H7 (cell line): ENCODE data around the gene RNF138. TPM values are rescaled to one million over a fixed set of nuclear protein-coding genes. Genes with fewer than 3 reads are reported as not detected.
"Not testable (repeated sequence)": the region's sequence is repeated elsewhere in the genome, so short reads cannot be mapped to it uniquely, and the experiment has no call there.

Experiments used
- DNase-seq: peaks from one replicate; pipeline ENCODE4 v3.0.0; 2012
- H3K27me3 ChIP-seq: 2 replicates; pipeline ENCODE4 v1.6.0; 2011; ENCODE audit warnings: mild to moderate bottlenecking, low read length; ENCODE audit not compliant: control insufficient read depth, insufficient read depth
- H3K36me3 ChIP-seq: replicated peaks from 2 replicates; pipeline ENCODE4 v1.5.1; 2011; ENCODE audit warnings: low read length; ENCODE audit not compliant: control insufficient read depth, insufficient read depth
- H3K4me3 ChIP-seq: 2 replicates; pipeline ENCODE4 v1.5.1; 2011; ENCODE audit warnings: low read depth, mild to moderate bottlenecking, control low read depth, low read length, moderate library complexity; ENCODE audit not compliant: insufficient read depth
- total RNA-seq: library from RNA; depleted of rRNA; stranded (reverse); fragments of >200 nt; shearing (Covaris generic); gene quantifications from 2 replicates; pipeline ENCODE4 v1.2.3, GENCODE V29; 2014; rRNA removed

The RNF138 gene
- total RNA-seq, 1 experiment from 2014 or later: 130 TPM

DNA sequence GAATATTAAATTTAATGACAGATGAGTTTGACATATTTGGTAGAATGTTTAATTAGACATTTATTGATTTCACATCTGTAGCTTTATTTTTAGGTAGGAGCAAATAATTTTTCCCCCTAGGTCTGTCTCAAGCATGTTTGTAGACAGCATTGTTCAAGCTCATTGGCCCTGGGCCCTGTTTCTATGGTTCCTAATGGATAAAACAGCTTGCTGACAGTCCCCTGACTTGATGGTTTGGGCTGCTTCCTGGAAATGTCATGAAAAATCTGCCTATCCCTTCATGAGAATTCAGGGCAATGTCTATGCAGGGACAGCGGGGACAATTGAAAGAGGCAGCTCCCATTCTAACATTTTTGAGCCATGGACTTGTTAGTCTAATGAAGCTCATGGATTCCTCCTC, 83.6 kb downstream of the RNF138 start:
- DNase-seq: no peak

DNA sequence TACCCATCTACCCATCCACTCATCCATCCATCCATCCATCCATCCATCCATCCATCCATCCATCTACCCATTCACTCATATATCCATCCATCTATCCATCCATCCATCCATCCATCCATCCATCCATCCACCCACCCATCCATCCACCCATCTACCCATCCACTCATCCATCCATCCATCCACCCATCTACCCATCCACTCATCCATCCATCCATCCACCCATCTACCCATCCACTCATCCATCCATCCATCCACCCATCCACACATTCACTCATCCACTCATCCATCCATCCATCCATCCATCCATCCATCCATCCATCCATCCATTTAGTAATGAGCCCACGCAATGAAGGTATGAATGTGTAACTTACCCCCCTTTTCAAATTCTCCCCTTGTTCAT, 85.1 kb downstream of the RNF138 start:
- H3K27me3 ChIP-seq: not testable (repeated sequence)

More for the DNA sequence above, 83.6 kb downstream of the RNF138 start:
- no peaks in the 10 kb centered on the region for H3K36me3 ChIP-seq
- H3K4me3 ChIP-seq: no peak overlapping the region
- no peaks in the 10 kb centered on the region for H3K27me3 ChIP-seq

DNA sequence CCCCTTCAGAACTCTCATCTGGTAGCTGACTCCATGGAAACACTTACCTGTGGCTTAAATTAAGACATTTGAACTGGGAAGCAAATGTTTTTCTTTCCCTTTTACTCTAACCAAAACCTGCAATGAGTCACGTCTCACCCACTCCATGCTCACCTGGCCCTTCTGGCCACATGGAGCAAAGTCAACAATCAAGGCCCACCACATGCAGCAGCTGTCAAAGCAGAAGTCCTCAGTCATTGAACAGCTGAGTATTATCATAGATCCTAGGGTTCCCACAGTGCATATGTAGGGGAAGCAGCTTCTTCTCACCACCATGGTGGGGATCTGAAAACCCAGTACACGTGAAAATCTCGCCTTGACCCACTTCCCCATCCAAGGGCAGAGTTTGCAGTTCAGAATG, 85.9 kb downstream of the RNF138 start:
- H3K27me3 ChIP-seq: no peaks in the 10 kb centered on the region
- no peak for DNase-seq
- H3K4me3 ChIP-seq: no peak overlapping the region

More for the DNA sequence above, 85.1 kb downstream of the RNF138 start:
- DNase-seq, H3K4me3 ChIP-seq, H3K36me3 ChIP-seq: not testable (repeated sequence)

More for the DNA sequence above, 85.9 kb downstream of the RNF138 start:
- H3K36me3 ChIP-seq: no peaks in the 10 kb centered on the region

Other genes starting within 250 kb of the RNF138 start
- gene TRAPPC8, start 148.7 kb upstream of the RNF138 start, total RNA-seq: 54.6 and 60.0 TPM in 2 replicates
- gene RNF125, start 73.0 kb upstream of the RNF138 start, total RNA-seq: 12.1 and 19.7 TPM in 2 replicates
- not detected in 2 replicates for gene MEP1B, start 98.2 kb downstream of the RNF138 start, total RNA-seq